ENCODE measurements around the gene NPIPA5. TPM values are rescaled to one million over a fixed set of nuclear protein-coding genes. Genes with fewer than 3 reads are reported as not detected.
"Not testable (repeated sequence)": the region's sequence is repeated elsewhere in the genome, so short reads cannot be mapped to it uniquely, and the experiment has no call there.

NPIPA5 gene
- total RNA-seq, 1 experiment from 2014 or later: 0.68 TPM

DNA sequence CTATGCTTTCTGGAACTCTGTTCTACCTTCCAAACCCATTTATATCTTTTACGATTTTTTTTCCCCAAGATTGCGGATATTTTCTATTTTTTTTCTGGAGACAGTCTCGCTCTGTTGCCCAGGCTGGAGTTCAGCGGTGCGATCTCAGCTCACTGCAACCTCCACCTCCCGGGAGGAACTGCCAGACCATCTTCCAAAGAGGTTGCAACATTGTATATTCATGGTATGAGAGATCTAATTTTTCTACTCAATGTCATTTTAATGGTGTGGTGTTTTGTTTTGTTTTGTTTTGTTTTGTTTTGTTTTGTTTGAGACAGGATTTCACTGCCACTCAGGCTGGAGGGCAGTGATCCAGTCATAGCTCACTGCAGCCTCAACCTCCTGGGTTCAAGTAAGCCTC, 47.8 kb upstream of the NPIPA5 start:
- no peak overlapping the region for H3K4me3 ChIP-seq
- H3K4me1 ChIP-seq (replicated peaks; ENCODE audit: insufficient read depth): no peaks in the 10 kb centered on the region
- TF ChIP-seq, protein P1, sequence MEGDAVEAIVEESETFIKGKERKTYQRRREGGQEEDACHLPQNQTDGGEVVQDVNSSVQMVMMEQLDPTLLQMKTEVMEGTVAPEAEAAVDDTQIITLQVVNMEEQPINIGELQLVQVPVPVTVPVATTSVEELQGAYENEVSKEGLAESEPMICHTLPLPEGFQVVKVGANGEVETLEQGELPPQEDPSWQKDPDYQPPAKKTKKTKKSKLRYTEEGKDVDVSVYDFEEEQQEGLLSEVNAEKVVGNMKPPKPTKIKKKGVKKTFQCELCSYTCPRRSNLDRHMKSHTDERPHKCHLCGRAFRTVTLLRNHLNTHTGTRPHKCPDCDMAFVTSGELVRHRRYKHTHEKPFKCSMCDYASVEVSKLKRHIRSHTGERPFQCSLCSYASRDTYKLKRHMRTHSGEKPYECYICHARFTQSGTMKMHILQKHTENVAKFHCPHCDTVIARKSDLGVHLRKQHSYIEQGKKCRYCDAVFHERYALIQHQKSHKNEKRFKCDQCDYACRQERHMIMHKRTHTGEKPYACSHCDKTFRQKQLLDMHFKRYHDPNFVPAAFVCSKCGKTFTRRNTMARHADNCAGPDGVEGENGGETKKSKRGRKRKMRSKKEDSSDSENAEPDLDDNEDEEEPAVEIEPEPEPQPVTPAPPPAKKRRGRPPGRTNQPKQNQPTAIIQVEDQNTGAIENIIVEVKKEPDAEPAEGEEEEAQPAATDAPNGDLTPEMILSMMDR (conservative IDR thresholded peaks at IDR 0.05): no peak
- no peak for TF ChIP-seq EZH2 (IDR thresholded peaks at IDR 0.05; ENCODE audit: low read depth)
- no peak overlapping the region for H3K4me2 ChIP-seq
- H3F3A ChIP-seq (ENCODE audit: insufficient read depth, low read depth): no peaks in the 10 kb centered on the region
- no peaks in the 10 kb centered on the region for H3K27me3 ChIP-seq (ENCODE audit: insufficient read depth, low read depth)
- H3K9me3 ChIP-seq (ENCODE audit: insufficient read depth, low read depth): no peaks in the 10 kb centered on the region
- no peaks in the 10 kb centered on the region for H4K20me1 ChIP-seq (ENCODE audit: insufficient read depth)
- intact Hi-C loops (cut with micrococcal nuclease; ENCODE audit: unreplicated experiment): no loop called here
- CTCF ChIA-PET: interaction anchor here (0.7 kb wide), 1 partner anchor 14 kb away, joined by 5 read pairs; no protein-coding TSS in a partner anchor
- H3K27ac ChIP-seq: no peak overlapping the region
- no peak overlapping the region for H2AFZ ChIP-seq
- H3K36me3 ChIP-seq (ENCODE audit: low read depth): no peaks in the 10 kb centered on the region
- no peak for DNase-seq
- H3K79me2 ChIP-seq (ENCODE audit: low read depth): no peaks in the 10 kb centered on the region
- no TSS peak for BruUV-seq (replicated peaks)
- POLR2A ChIA-PET (ENCODE audit: unreplicated experiment): interaction anchor here (0.6 kb wide), 1 partner anchor 75 kb away, joined by 6 read pairs; no protein-coding TSS in a partner anchor
- no peaks in the 10 kb centered on the region for H3K9me2 ChIP-seq (ENCODE audit: insufficient read depth)

DNA sequence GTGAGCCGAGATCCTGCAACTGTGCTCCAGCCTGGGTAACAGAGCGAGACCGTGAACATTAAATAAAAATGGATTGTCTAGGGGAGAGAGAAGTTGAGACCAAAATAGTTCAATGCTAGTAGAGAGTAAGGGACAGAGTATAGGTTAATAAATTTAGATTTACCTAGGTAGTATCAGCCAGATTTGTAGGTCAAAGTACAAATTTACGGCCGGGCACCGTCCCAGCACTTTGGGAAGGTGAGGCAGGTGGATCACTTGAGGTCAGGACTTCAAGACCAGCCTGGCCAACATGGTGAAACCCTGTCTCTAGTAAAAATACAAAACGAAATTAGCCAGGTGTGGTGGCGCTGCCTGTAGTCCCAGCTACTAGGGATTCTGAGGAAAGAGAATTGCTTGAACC, 44.1 kb upstream of the NPIPA5 start:
- Histone ChIP-seq H4K20me1 (ENCODE audit: insufficient read depth) (no peaks in the 10 kb centered on the region), H3K4me3 (no peak overlapping the region), H3K9me2 (ENCODE audit: insufficient read depth) (no peaks in the 10 kb centered on the region), H2AFZ (no peak overlapping the region), H3K4me2 (no peak overlapping the region), H3F3A (ENCODE audit: insufficient read depth, low read depth) (0 out of 2 replicates have a peak, but pooled peaks cover 3% of the 10 kb centered on the region), H3K27ac (no peak overlapping the region), H3K79me2 (ENCODE audit: low read depth) (no peaks in the 10 kb centered on the region), H3K27me3 (ENCODE audit: insufficient read depth, low read depth) (no peaks in the 10 kb centered on the region), H3K36me3 (ENCODE audit: low read depth) (no peaks in the 10 kb centered on the region), H3K9me3 (ENCODE audit: insufficient read depth, low read depth) (no peaks in the 10 kb centered on the region), H3K4me1 (replicated peaks; ENCODE audit: insufficient read depth) (peaks cover 4% of the 10 kb centered on the region; the same call in 1 of the 2 replicates)
- BruUV-seq (replicated peaks): no TSS peak
- no peak for DNase-seq
- TF ChIP-seq EZH2 (IDR thresholded peaks at IDR 0.05; ENCODE audit: low read depth): no peak
- TF ChIP-seq, protein P1 (conservative IDR thresholded peaks at IDR 0.05): no peak
- POLR2A ChIA-PET (ENCODE audit: unreplicated experiment): no interaction called here
- CTCF ChIA-PET: no interaction called here
- intact Hi-C loops (cut with micrococcal nuclease; ENCODE audit: unreplicated experiment): no loop called here

DNA sequence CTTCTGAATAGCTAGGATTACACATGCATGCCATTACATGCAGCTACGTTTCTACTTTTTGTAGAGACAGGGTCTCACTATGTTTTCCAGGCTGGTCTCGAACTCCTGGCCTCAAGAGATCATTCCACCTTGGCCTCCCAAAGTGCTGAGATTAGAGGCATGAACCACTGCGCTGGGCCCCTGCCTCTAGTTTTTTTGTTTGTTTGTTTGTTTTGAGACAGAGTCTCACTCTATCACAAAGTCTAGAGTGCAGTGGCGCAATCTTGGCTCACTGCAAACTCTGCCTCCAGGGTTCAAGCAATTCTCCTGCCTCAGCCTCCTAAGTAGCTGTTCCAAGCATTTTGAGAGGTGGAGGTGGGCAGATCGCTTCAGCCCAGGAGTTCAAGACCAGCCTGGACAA, 43.6 kb upstream of the NPIPA5 start:
- CTCF ChIA-PET; DNase-seq; H3K27me3 ChIP-seq (ENCODE audit: insufficient read depth, low read depth); H3K4me2 ChIP-seq; H3K4me3 ChIP-seq; H3F3A ChIP-seq (ENCODE audit: insufficient read depth, low read depth); H3K79me2 ChIP-seq (ENCODE audit: low read depth); H3K4me1 ChIP-seq (replicated peaks; ENCODE audit: insufficient read depth); intact Hi-C loops (cut with micrococcal nuclease; ENCODE audit: unreplicated experiment); H3K27ac ChIP-seq; H2AFZ ChIP-seq; POLR2A ChIA-PET (ENCODE audit: unreplicated experiment); H4K20me1 ChIP-seq (ENCODE audit: insufficient read depth); H3K9me2 ChIP-seq (ENCODE audit: insufficient read depth); H3K9me3 ChIP-seq (ENCODE audit: insufficient read depth, low read depth); BruUV-seq (replicated peaks); H3K36me3 ChIP-seq (ENCODE audit: low read depth): not testable (repeated sequence)

DNA sequence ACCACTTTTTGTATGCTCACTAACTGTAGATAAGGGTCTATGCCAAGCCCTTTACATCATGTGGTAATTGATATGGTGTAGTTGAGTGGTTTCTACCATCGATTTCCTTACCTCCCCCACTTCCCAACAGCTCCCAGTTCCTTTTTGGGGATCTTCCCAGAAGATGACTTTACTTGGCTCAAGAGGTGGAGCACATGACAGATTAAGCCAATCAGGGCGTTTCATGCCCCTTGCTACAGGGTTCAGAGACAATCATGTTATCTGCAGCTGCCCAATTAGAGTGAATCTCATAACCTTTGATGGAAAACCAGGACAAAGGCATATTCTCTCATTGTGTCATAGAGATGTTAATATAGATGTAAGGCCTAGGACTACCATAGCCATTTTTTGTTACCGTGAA, 40.1 kb upstream of the NPIPA5 start:
- H3K4me2 ChIP-seq: no peak overlapping the region
- ChIA-PET CTCF (no interaction called here), POLR2A (ENCODE audit: unreplicated experiment) (no interaction called here)
- H3F3A ChIP-seq (ENCODE audit: insufficient read depth, low read depth): peaks cover 21% of the 10 kb centered on the region
- H2AFZ ChIP-seq: no peak overlapping the region
- H3K4me3 ChIP-seq: no peak overlapping the region
- no peak for DNase-seq
- no peaks in the 10 kb centered on the region for H3K27me3 ChIP-seq (ENCODE audit: insufficient read depth, low read depth)
- H3K27ac ChIP-seq: no peak overlapping the region
- intact Hi-C loops (cut with micrococcal nuclease; ENCODE audit: unreplicated experiment): no loop called here
- TF ChIP-seq EZH2 (IDR thresholded peaks at IDR 0.05; ENCODE audit: low read depth): no peak
- TF ChIP-seq, protein P1 (conservative IDR thresholded peaks at IDR 0.05): no peak
- H3K79me2 ChIP-seq (ENCODE audit: low read depth): no peaks in the 10 kb centered on the region
- peaks cover 30% of the 10 kb centered on the region for H3K4me1 ChIP-seq (replicated peaks; ENCODE audit: insufficient read depth)
- no peaks in the 10 kb centered on the region for H3K36me3 ChIP-seq (ENCODE audit: low read depth)
- H3K9me3 ChIP-seq (ENCODE audit: insufficient read depth, low read depth): no peaks in the 10 kb centered on the region
- BruUV-seq (replicated peaks): no TSS peak
- no peaks in the 10 kb centered on the region for H4K20me1 ChIP-seq (ENCODE audit: insufficient read depth)
- no peaks in the 10 kb centered on the region for H3K9me2 ChIP-seq (ENCODE audit: insufficient read depth)
